Posterior cingulate gyrus (tissue), 11 donors: ENCODE measurements around the gene EPS8L3.
A peak's percentile ranks its signal among the peaks of the same experiment; 100 is the strongest.
"Not testable (repeated sequence)": the region's sequence is repeated elsewhere in the genome, so short reads cannot be mapped to it uniquely, and the experiment has no call there.

ENCODE experiments used
- DNase-seq, 10 donors: peaks; one replicate each; pipeline versions ENCODE4 v3.0.0 to v3.0.0-alpha.2; 2020 to 2021; ENCODE audit warnings: mixed read lengths in 3 of 10
- intact Hi-C: fragments of 100-400 bp; cut with DNase I; formaldehyde crosslinking; loops from one replicate; pipeline ENCODE4 v1.15.1; 2023

The EPS8L3 gene

GRCh38 chr1:109768820-109769219 lies 5.1 kb upstream of the EPS8L3 start:
- intact Hi-C loops = no loop called here
- DNase-seq = peak in 7 of 10 donors; percentile 3 to 54 (median 28)

GRCh38 chr1:109768335-109768650 lies 4.6 kb upstream of the EPS8L3 start:
- DNase-seq = peak in 5 of 10 donors; percentile 1 to 47 (median 6)
- intact Hi-C loops = no loop called here

- intact Hi-C loops = no loop called here
- DNase-seq = peak in 7 of 10 donors; percentile 3 to 49 (median 5)
Observed at GRCh38 chr1:109767637-109768334, 4.1 kb upstream of the EPS8L3 start.

DNA sequence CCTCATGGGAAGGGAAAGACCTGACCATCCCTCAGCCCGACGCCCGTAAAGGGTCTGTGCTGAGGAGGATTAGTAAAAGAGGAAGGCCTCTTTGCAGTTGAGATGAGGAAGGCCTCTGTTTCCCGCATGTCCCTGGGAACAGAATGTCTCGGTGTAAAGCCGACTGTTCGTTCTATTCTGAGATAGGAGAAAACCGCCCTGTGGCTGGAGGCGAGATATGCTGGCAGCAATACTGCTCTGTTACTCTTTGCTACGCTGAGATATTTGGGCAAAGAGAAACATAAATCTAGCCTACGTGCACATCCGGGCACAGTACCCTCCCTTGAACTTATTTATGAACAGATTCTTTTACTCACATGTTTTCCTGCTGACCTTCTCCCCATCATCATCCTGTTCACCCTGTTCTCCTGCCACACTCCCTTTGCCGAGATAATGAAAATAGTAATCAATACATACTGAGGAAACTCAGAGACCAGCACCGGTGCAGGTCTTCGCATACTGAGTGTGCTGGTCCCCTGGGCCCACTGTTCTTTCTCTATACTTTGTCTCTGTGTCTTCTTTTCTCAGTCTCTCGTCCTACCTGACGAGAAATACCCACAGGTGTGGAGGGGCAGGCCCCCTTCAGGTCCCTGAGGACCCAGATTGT lies 3.4 kb upstream of the EPS8L3 start:
- peak in 9 of 10 donors; percentile 8 to 85 (median 24) for DNase-seq
- intact Hi-C loops = not testable (repeated sequence)

DNA sequence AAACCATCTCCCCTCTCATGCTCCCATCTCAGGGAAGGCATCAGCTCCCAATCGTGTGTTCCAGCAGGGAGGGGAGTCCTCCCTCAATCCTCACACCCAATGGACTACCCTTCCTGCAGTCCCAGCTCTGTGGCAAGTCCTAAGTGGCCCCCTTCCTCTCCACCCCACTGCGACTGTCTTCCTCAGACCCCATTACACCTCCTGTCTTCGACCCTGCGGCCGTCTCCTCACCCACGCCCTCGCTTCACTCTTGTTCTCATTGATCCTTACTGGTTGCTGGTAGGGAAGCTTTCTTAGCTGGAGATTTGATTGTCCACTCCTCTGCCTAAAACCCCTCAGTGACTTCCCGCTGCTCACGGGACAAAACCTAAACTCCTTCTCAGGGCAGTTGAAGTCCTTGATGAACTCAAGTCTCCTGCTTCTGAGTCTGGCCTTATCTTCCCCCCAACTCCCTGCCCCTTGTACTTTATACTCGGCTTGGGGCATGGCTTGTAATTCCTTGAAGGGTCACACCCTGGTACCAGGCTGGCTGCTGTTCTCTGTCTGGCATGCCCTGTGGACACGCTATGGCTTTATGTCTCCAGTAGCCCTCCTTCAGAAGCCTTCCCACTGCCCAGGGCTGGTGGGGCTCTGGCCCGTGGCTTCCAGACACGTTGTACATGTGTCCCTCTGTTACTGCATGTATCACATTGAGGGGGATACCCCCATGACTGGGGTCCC lies 2.3 kb upstream of the EPS8L3 start:
- peak in 6 of 10 donors; percentile 1 to 47 (median 16) for DNase-seq
- intact Hi-C loops = no loop called here

GRCh38 chr1:109765483-109765815 lies 1.7 kb upstream of the EPS8L3 start:
- intact Hi-C loops = no loop called here
- peak in 4 of 10 donors; percentile 2 to 61 (median 24) for DNase-seq

DNA sequence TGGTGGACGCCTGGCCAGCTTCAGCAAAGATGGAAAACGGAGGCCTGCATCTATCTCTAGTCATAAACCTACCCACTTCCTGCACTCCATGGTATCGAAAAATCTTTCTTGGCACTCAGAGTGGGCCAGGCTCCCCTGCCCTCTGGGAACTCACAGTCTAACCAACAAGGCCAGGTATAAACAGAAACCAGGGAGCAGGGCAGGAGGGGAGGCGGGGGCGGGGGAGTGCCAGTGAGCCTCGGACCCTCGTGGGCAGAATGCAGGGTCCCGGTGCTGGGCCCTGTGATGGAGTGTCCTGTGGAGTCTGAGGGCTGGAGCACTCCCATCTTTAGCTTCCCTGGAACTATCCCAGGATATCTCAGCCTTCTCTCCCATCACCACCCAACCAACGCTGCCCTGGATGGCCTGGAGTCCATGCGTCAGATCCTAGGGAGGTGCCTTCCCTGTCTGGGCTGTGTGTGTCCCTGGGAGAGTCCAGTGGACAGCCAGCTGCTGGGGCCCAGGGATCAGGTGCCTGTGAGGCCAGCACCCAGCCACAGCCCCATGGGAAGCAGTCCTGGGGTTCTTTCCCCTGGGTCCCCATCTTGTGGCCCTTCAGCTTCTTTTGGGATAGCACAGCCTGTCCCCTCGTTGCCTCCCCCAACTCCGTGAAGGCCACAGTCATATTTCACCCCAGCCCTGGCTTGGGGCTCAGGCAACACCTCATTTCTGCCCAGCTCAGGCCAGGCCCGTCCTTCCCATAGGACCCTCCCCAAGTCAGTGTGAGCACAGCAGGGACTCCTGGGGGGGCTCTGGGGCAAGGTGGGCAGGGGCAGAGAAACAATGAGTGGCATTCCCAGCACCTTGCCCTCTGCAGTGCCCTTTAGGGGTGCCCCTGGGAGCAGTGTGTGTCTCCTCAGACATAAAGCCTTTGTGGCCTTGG lies 1.1 kb upstream of the EPS8L3 start:
- peak in 5 of 10 donors; percentile 2 to 56 (median 28) for DNase-seq
- intact Hi-C loops = no loop called here

DNA sequence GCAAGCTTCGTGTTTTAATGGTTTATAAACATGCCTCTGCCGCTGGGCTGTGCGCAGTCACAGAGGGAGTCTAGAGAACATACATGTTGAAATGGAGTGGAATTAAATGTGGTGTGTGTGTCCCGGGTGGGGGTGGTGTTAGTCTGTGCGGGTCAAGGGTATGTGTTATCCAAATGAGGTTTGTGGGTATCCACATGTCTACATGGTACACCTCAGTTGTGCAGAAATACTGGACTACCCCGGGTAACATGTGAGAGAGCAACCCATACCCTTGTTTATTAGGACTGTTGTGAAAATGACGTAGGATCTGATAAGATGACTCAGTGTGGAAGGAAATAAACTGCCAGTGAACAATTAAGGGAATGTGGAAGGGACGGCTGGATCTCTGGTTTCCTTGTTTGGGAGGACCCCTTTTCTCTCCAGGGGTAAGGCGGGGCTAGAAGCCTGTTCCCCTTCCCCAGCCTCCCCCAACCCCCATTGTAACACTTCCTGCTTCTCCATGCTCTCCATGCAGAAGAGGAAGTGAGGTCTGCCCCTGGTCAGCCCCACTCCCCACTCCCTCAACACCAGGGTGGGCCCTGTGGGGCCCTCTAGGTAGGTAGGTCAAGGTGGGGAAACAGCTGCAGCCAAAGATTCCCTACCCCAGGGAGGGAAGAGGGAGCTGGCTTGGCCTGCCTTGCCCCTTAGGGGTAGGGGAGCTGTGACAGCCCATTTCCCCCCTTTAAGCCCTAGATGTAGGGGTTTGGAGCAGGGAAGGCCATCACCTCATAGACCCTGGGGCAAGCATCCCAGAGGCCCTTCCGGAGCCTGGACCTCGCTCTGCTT lies 690 bp downstream of the EPS8L3 start:
- intact Hi-C loops = no loop called here
- DNase-seq = peak in 5 of 10 donors; percentile 6 to 35 (median 26)

DNA sequence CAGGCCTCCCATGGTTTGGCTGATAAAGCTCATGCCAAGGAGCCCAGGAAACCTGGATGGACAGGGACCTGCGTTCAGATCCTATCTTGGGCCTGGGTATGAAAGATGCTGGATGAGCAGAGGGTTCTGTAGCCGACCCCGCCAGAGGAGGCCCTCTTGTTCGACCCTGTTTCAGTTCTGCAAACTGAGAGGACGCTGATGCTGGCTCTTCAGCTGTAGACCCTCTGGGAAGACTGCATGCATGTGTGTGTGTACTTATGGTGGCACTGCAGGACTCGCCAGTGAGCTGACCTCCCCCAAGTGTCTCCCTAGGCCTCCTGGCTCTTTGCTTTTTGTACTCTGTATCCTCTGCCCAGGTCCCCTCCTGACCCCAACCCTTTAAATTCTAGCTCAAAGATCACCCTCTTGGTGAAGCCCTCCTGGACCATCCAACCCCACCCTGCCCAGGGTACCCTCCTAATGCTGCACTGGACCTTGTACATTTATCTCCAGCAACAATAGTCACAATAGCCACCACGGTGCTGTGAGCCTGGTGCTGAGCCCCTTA lies 1.6 kb downstream of the EPS8L3 start:
- DNase-seq = peak in 4 of 10 donors; percentile 2 to 24 (median 16)
- intact Hi-C loops = no loop called here

- intact Hi-C loops = no loop called here
- DNase-seq = peak in 5 of 10 donors; percentile 14 to 81 (median 31)
Observed at GRCh38 chr1:109761227-109762038, 2.3 kb downstream of the EPS8L3 start.

- DNase-seq = peak in 5 of 10 donors; percentile 4 to 70 (median 30)
- intact Hi-C loops = no loop called here
Observed at GRCh38 chr1:109760581-109761226, 3.0 kb downstream of the EPS8L3 start.

DNA sequence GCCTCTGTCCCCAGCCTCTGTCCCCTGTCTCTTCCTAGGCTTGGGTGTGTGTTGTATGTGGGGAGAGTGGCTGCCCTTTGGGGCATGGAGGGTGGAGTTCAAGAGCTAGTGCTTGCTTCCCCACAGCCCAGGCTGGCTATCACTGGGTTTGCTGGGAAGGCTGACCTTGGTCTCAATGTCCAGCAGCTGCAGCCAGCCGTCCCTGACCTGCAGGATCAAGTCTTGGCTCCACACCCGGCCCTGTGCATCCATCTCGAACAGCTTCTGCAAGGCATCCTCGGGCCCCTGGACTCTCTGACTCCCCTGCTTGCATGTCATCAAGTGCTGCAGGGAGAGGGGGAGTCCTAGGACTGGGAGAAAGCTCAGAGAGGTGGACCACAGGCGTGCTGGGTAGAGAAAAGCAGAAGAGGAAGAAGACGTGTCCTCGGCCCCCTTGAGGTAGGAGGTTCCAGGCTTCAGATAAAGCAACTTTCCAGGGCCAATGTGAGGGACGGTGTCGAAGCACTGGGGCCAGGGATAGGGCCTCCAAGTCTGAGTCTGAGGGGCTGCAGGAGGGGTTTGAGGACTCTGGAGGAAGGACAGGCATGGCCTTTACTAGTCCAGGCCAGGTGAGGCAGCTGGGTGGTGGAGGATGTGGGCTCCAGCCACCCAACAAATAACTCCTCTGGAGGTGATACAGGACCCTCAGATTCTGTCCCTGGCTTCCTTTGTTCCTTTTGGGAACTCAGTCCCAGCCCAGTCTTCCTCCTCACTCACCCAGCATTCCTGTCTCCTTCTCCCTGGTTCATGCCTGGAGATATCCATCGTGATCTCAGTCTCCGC lies 4.0 kb downstream of the EPS8L3 start:
- peak in 4 of 10 donors; percentile 2 to 62 (median 34) for DNase-seq
- intact Hi-C loops = no loop called here

GRCh38 chr1:109757936-109758786 lies 5.6 kb downstream of the EPS8L3 start:
- DNase-seq = peak in 3 of 10 donors; percentile 2 to 63 (median 35)
- intact Hi-C loops = no loop called here

DNA sequence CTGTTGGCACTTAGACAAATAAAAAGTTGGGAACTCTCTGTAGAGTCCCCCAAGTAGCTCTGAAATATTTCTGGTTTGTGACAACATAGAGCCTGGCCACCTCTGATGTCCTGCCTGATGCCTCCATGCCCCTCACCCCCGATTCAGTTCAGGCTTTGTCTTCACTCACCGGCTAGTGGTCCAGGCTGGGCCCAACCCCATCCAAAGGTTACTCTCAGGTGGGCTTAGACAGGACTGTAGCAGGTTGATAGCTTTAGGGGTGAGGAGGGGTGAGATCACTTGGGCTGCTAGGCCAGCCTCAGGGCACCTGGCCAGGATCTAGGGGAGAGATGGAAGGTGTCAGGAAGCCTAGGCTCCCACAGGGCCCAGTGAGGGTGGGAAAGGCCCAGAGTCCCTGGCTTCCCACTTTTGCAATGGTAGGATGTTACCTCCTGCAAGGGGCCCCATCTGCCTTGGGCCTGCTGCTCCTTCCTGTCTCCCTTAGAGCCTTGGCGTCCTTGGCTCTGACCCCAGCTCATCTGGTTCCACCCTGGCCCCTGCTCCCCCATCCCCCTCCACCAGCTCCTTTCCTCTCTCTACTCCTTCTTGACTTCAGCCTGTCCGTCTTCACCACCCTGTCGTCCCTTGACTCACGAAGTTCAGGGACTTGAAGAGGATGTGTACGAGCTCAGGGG lies 6.7 kb downstream of the EPS8L3 start:
- intact Hi-C loops = no loop called here
- DNase-seq = peak in 1 of 10 donors; percentile 59

GRCh38 chr1:109756325-109756724 lies 7.4 kb downstream of the EPS8L3 start:
- intact Hi-C loops = not testable (repeated sequence)
- DNase-seq = peak in 1 of 10 donors; percentile 32
